AG10803 (cell line): Measurements from ENCODE around the gene CNTF.

Experiments
- DNase-seq: peaks from one replicate; pipeline ENCODE4 v3.0.0; 2010; ENCODE audit warnings: low read depth
- H3K4me3 ChIP-seq: 2 replicates; pipeline ENCODE4 v1.5.1; 2011; ENCODE audit warnings: mild to moderate bottlenecking, low read length, control low read depth
- TF ChIP-seq, protein P1 (sequence below): conservative IDR thresholded peaks from 2 replicates; pipeline ENCODE4 v1.5.1; 2011; ENCODE audit warnings: mild to moderate bottlenecking, low read length, control low read depth, inconsistent platforms

Gene CNTF

DNA sequence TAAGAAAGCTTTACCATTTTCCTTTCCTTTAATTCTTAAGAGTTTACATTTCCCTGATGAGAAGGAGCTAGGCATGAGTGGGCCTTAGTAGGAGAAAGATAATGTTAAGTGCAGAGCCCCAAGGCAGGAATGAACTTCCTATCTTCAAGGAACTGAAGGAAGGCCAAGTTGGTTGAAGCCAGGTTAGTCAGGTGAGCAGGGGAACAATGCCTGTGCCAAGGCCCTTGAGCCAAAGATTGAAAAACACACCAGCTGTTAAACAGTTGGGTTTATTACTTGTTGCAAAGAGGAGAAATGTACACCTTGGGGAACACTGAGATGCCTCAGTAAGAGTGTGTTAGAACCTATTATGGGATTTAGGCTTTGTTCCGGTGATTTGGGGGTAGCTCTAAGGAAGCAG is 10.0 kb downstream of the CNTF start:
- H3K4me3 ChIP-seq, result no peak overlapping the region
- no peak for DNase-seq
- TF ChIP-seq, protein P1, sequence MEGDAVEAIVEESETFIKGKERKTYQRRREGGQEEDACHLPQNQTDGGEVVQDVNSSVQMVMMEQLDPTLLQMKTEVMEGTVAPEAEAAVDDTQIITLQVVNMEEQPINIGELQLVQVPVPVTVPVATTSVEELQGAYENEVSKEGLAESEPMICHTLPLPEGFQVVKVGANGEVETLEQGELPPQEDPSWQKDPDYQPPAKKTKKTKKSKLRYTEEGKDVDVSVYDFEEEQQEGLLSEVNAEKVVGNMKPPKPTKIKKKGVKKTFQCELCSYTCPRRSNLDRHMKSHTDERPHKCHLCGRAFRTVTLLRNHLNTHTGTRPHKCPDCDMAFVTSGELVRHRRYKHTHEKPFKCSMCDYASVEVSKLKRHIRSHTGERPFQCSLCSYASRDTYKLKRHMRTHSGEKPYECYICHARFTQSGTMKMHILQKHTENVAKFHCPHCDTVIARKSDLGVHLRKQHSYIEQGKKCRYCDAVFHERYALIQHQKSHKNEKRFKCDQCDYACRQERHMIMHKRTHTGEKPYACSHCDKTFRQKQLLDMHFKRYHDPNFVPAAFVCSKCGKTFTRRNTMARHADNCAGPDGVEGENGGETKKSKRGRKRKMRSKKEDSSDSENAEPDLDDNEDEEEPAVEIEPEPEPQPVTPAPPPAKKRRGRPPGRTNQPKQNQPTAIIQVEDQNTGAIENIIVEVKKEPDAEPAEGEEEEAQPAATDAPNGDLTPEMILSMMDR, result no peak

DNA sequence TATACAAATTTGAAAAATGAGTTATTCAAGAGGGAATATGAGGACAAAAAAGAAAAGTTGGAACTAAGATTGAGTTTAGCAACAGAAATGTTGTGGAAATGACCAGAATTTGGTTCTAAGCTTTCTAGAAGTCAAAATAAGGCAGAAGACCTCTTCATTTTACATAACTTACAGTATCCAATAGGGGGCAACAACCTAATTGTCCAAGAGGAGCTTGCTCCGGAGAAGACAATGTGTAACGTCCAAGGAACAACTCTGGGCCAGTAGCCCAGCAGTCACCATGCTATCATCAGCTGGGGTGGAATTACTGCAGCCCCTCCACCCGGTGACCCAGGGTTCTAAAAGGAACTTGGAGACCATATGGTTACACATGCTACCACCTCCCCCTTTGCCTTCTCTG is 14.1 kb downstream of the CNTF start:
- DNase-seq, result no peak
- TF ChIP-seq, protein P1, result no peak
- H3K4me3 ChIP-seq, result no peak overlapping the region

DNA sequence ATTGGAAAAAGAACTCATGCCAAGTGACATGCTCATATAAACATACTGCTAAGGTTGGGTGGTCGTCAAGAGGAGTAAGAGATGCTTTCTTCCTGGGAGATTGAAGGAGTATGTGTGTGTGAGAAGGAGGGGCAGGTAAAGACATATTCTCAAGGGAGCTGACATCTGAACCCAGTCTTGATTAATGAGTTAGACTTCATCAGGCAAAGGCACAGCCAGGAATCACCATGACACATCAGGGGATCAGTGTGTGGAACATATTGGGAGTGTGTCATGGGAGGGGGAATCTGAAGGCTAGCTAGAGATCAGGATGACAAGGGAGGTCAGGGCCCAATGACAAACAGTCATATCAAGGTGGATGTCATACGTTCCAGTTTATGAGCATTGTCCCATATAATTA is 14.9 kb downstream of the CNTF start:
- TF ChIP-seq, protein P1, result no peak
- no peak for DNase-seq
- H3K4me3 ChIP-seq, result no peak overlapping the region

DNA sequence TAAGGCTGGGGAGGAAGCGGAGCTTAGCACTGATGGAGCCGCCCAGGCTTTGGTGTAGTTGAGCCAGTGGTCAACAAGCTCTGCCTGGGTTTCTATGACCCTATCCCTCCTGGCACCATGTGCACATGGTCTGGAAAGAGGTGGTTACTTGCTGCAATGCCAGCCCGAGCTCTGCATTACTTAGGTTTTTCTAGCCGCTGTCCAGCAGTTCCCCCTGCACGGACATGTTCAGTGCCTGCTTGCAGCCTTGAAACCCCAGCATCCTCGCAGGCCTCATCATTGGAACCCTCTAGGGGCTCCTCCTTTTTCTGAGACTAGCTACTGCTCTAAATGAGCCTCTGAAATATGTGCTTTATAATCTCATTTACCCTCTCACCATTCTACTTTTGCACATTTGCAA is 16.6 kb downstream of the CNTF start:
- TF ChIP-seq, protein P1, result no peak
- H3K4me3 ChIP-seq, result no peak overlapping the region
- no peak for DNase-seq

DNA sequence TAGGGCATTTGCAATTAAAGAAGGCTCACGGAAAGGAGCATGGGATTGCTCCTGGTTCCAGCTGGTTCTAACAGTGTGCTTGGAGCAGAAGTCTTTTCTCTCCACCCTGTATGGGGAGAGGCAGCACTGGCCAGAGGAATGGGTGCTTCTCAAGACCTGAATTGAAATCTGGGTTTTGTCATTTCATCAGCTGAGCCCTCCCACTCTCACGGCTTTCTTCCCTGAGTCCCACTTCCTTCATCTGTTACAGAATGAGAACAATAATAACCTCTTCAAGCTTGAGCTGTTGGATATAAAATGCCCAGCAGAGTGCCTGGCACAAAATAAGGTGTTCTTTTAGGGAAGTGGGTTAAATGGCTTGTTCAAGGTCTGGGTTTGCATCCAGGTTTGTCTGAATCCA is 17.2 kb downstream of the CNTF start:
- H3K4me3 ChIP-seq, result no peak overlapping the region
- no peak for DNase-seq
- TF ChIP-seq, protein P1, result no peak

DNA sequence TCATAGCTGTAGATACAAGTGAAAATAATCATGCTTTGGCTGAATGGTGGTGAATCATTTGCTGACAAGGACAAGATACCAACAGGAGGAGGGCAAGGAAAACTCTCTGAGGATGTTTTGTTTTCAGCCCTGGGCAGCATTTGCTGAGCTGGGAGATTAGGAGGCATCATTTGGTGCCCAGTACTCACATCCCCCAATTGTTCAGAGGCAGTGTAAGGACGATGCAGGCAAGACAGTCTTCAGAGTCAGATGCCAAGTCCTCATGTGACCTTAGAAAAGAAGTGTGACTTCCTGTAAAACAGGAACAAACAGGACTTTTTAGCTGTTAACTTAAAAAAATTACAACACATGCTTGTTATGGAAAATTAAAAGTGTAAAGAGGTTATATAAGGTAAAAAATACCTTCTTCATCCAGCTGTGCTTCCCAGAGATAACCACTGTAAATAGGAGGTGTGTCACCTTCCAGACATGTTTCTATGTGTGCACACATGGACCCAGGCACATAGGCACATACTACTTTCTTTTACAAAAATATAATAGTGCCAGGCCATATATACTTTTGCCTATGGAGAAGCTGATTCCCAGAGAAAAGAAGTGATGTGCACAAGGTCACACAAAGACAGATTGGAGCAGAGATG is 18.0 kb downstream of the CNTF start:
- H3K4me3 ChIP-seq, result no peak overlapping the region
- TF ChIP-seq, protein P1, result no peak
- DNase-seq, result no peak

DNA sequence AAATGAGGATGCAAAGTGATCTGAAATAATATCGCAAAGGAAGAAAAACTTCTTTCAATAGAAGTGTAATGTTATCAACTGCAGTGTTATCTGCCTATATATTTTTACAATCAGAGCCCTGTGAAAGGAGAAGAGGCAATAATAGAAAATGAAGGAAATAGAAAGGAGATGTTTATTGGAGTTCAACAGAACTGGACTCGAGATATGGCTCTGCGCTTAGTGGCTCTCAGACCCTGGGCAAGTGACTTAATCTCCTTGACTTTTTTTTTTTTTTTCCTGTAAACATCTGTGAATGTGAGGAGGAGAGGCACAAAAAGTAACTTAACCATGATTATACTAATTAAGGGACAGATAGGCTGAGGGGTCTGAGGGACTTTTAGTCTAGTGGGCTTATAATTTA is 18.9 kb downstream of the CNTF start:
- TF ChIP-seq, protein P1, result no peak
- H3K4me3 ChIP-seq, result no peak overlapping the region
- DNase-seq, result no peak
